Neuronal stem cell (in vitro differentiated cells): ENCODE results near the gene FCSK.
"Not testable (repeated sequence)": the region's sequence is repeated elsewhere in the genome, so short reads cannot be mapped to it uniquely, and the experiment has no call there.

Source experiments
- DNase-seq: peaks from one replicate; pipeline ENCODE4 v3.0.0-alpha.2; 2013; ENCODE audit warnings: low spot score
- H2AFZ ChIP-seq: one replicate; pipeline ENCODE4 v1.6.1; 2013; ENCODE audit warnings: mild to moderate bottlenecking, low read length, inconsistent platforms
- H2AK5ac ChIP-seq: 2 replicates; pipeline ENCODE4 v1.6.1; 2013; ENCODE audit warnings: low read depth, mild to moderate bottlenecking, inconsistent platforms, low read length, moderate library complexity, mixed read lengths
- H2BK120ac ChIP-seq: 2 replicates; pipeline ENCODE4 v1.6.1; 2013; ENCODE audit warnings: low read depth, mild to moderate bottlenecking, inconsistent platforms, low read length, moderate library complexity, mixed read lengths
- H2BK12ac ChIP-seq: one replicate; pipeline ENCODE4 v1.6.1; 2013; ENCODE audit warnings: low read length, inconsistent platforms
- H2BK15ac ChIP-seq: 2 replicates; pipeline ENCODE4 v1.6.1; 2013; ENCODE audit warnings: mild to moderate bottlenecking, low read length, inconsistent platforms, mixed read lengths
- H2BK5ac ChIP-seq: one replicate; pipeline ENCODE4 v1.6.1; 2013; ENCODE audit warnings: inconsistent platforms, mild to moderate bottlenecking, low read length, moderate library complexity
- H3K14ac ChIP-seq: one replicate; pipeline ENCODE4 v1.6.1; 2013; ENCODE audit warnings: low read length, inconsistent platforms
- H3K18ac ChIP-seq: 2 replicates; pipeline ENCODE4 v1.6.1; 2013; ENCODE audit warnings: low read length, inconsistent platforms
- H3K23ac ChIP-seq: 2 replicates; pipeline ENCODE4 v1.6.1; 2013; ENCODE audit warnings: low read depth, mild to moderate bottlenecking, mixed read lengths, low read length, inconsistent platforms; ENCODE audit not compliant: poor library complexity
- H3K27ac ChIP-seq: replicated peaks from 3 replicates; pipeline ENCODE4 v1.5.1; 2013; ENCODE audit warnings: low read length, inconsistent platforms
- H3K27me3 ChIP-seq, 3 experiments: 2 replicates each; pipeline ENCODE4 v1.6.1; 2013; ENCODE audit warnings: low read length in 3 of 3, mild to moderate bottlenecking in 2 of 3, inconsistent platforms in 1 of 3, low read depth in 1 of 3, mixed read lengths in 1 of 3, moderate library complexity in 1 of 3; ENCODE audit not compliant: control insufficient read depth in 3 of 3, insufficient read depth in 3 of 3
- H3K36me3 ChIP-seq, 2 donors: replicated peaks in 1 of 2; 2 replicates each; pipeline ENCODE4 v1.6.1; 2013; ENCODE audit warnings: low read length in 2 of 2; ENCODE audit not compliant: control insufficient read depth in 2 of 2, insufficient read depth in 2 of 2
- H3K4ac ChIP-seq: 2 replicates; pipeline ENCODE4 v1.6.1; 2013; ENCODE audit warnings: inconsistent platforms, mild to moderate bottlenecking, low read length, moderate library complexity
- H3K4me1 ChIP-seq, 2 donors: 1 replicate in 1 of 2; 2 replicates in 1 of 2; pipeline ENCODE4 v1.6.1; 2013; ENCODE audit warnings: low read length in 2 of 2, low read depth in 1 of 2; ENCODE audit not compliant: control insufficient read depth in 2 of 2, insufficient read depth in 1 of 2
- H3K4me2 ChIP-seq: one replicate; pipeline ENCODE4 v1.6.1; 2013; ENCODE audit warnings: mild to moderate bottlenecking, low read length, inconsistent platforms; ENCODE audit not compliant: insufficient read depth, poor library complexity, severe bottlenecking
- H3K4me3 ChIP-seq, 2 donors: 2 replicates each; pipeline ENCODE4 v1.5.1; 2013; ENCODE audit warnings: low read length in 2 of 2, mild to moderate bottlenecking in 2 of 2, inconsistent platforms in 1 of 2, moderate library complexity in 1 of 2
- H3K79me1 ChIP-seq: one replicate; pipeline ENCODE4 v1.6.1; 2013; ENCODE audit warnings: low read depth, mild to moderate bottlenecking, inconsistent platforms, low read length, moderate library complexity
- H3K9ac ChIP-seq: one replicate; pipeline ENCODE4 v1.6.1; 2013; ENCODE audit warnings: mild to moderate bottlenecking, low read depth, low read length, inconsistent platforms; ENCODE audit not compliant: poor library complexity
- H3K9me3 ChIP-seq, 2 donors: replicated peaks in 1 of 2; 2 replicates each; pipeline versions ENCODE3 to v1.6.1; 2013; ENCODE audit warnings: low read length in 2 of 2, mild to moderate bottlenecking in 2 of 2, inconsistent platforms in 1 of 2, low read depth in 1 of 2, mixed read lengths in 1 of 2, moderate library complexity in 1 of 2; ENCODE audit not compliant: control insufficient read depth in 2 of 2, insufficient read depth in 1 of 2
- H4K8ac ChIP-seq: one replicate; pipeline ENCODE4 v1.6.1; 2013; ENCODE audit warnings: low read depth, mild to moderate bottlenecking, inconsistent platforms, low read length, moderate library complexity
- H4K91ac ChIP-seq: one replicate; pipeline ENCODE4 v1.6.1; 2013; ENCODE audit warnings: low read length, low read depth, mild to moderate bottlenecking, inconsistent platforms; ENCODE audit not compliant: poor library complexity
- WGBS, 2 donors: extraction: QIAGEN DNeasy Blood & Tissue Kit; methylation state at CpG; one replicate each; pipeline ENCODE4 v1.1.7; 2013; ENCODE audit warnings: missing lambda C conversion rate in 2 of 2, mixed read lengths in 1 of 2; ENCODE audit not compliant: insufficient read length in 2 of 2, insufficient replicate concordance in 1 of 2; ENCODE audit errors: extremely low coverage in 2 of 2; 5-methylcytosine and 5-hydroxymethylcytosine counted together

Gene FCSK

GRCh38 chr16:70442344-70442743 lies 12.1 kb upstream of the FCSK start:
- H3K9me3 ChIP-seq = no peaks in the 10 kb centered on the region
- no peak overlapping the region for H3K18ac ChIP-seq
- H3K27ac ChIP-seq = no peak overlapping the region
- no peak overlapping the region for H2BK15ac ChIP-seq
- no peak overlapping the region for H3K14ac ChIP-seq
- H3K23ac ChIP-seq = no peak overlapping the region
- WGBS, 2 donors = no CpG with 5 or more reads among the region's 7 CpGs
- no peak overlapping the region for H3K4me3 ChIP-seq
- H3K36me3 ChIP-seq = no peaks in the 10 kb centered on the region
- no peak for DNase-seq
- no peaks in the 10 kb centered on the region for H3K27me3 ChIP-seq
- H3K4me2 ChIP-seq = no peak overlapping the region
- no peaks in the 10 kb centered on the region for H3K79me1 ChIP-seq
- H4K91ac ChIP-seq = no peak overlapping the region
- H2BK120ac ChIP-seq = no peak overlapping the region
- no peak overlapping the region for H3K4ac ChIP-seq
- no peak overlapping the region for H3K9ac ChIP-seq
- no peak overlapping the region for H2AK5ac ChIP-seq
- no peak overlapping the region for H2AFZ ChIP-seq
- H2BK12ac ChIP-seq = no peak overlapping the region
- H2BK5ac ChIP-seq = no peak overlapping the region
- H4K8ac ChIP-seq = no peak overlapping the region
- peaks cover 3 to 8% of the 10 kb centered on the region in 2 donors for H3K4me1 ChIP-seq

- no peak overlapping the region for H3K4me2 ChIP-seq
- DNase-seq = no peak
- no peak overlapping the region for H3K27ac ChIP-seq
Observed at GRCh38 chr16:70444249-70445063, 9.9 kb upstream of the FCSK start.

GRCh38 chr16:70448075-70448474 lies 6.3 kb upstream of the FCSK start:
- Histone ChIP-seq H3K36me3 (no peaks in the 10 kb centered on the region), H3K79me1 (no peaks in the 10 kb centered on the region)
- no CpG with 5 or more reads among the region's 6 CpGs for WGBS, 2 donors

More at GRCh38 chr16:70444249-70445063, 9.9 kb upstream of the FCSK start:
- Histone ChIP-seq H4K8ac (no peak overlapping the region), H3K23ac (no peak overlapping the region), H4K91ac (no peak overlapping the region), H3K9me3 (no peaks in the 10 kb centered on the region), H3K18ac (no peak overlapping the region), H2BK120ac (no peak overlapping the region), H2BK15ac (no peak overlapping the region), H2AFZ (no peak overlapping the region), H3K79me1 (no peaks in the 10 kb centered on the region), H3K4ac (no peak overlapping the region), H3K9ac (no peak overlapping the region), H2AK5ac (no peak overlapping the region), H3K14ac (no peak overlapping the region), H2BK5ac (no peak overlapping the region), H3K36me3 (no peaks in the 10 kb centered on the region), H3K4me3 (no peak overlapping the region), H3K4me1 (peaks cover 0 to 2% of the 10 kb centered on the region in 2 donors), H3K27me3 (no peaks in the 10 kb centered on the region), H2BK12ac (no peak overlapping the region)
- WGBS, 2 donors = no CpG with 5 or more reads among the region's 4 CpGs

GRCh38 chr16:70450142-70451003 lies 4.0 kb upstream of the FCSK start:
- not testable (repeated sequence) for H3K23ac ChIP-seq, H3K4me2 ChIP-seq, H3K9me3 ChIP-seq, H3K4ac ChIP-seq, DNase-seq, H2BK15ac ChIP-seq, H2BK120ac ChIP-seq, H2AK5ac ChIP-seq, H2BK12ac ChIP-seq, H3K36me3 ChIP-seq, H3K27me3 ChIP-seq, H3K4me3 ChIP-seq, H3K27ac ChIP-seq, H3K14ac ChIP-seq, H3K18ac ChIP-seq, H4K91ac ChIP-seq, H3K9ac ChIP-seq, H2BK5ac ChIP-seq, H4K8ac ChIP-seq, H3K4me1 ChIP-seq, H2AFZ ChIP-seq, H3K79me1 ChIP-seq
- no CpG with 5 or more reads among the region's 37 CpGs for WGBS, 2 donors

More at GRCh38 chr16:70448075-70448474, 6.3 kb upstream of the FCSK start:
- Histone ChIP-seq H3K9ac (no peak overlapping the region), H2BK5ac (no peak overlapping the region), H3K14ac (no peak overlapping the region), H2BK120ac (no peak overlapping the region), H3K4ac (no peak overlapping the region), H3K9me3 (no peaks in the 10 kb centered on the region), H2BK15ac (no peak overlapping the region), H3K23ac (no peak overlapping the region), H2AFZ (no peak overlapping the region), H4K91ac (no peak overlapping the region), H3K27me3 (no peaks in the 10 kb centered on the region), H2BK12ac (no peak overlapping the region), H3K4me2 (no peak overlapping the region), H3K27ac (no peak overlapping the region), H3K18ac (no peak overlapping the region), H3K4me1 (no peaks in the 10 kb centered on the region), H4K8ac (no peak overlapping the region), H2AK5ac (no peak overlapping the region), H3K4me3 (no peak overlapping the region)
- no peak for DNase-seq
